NB4 (cell line): ENCODE data around the gene EME1.

ENCODE experiments used
- CTCF ChIP-seq: IDR thresholded peaks from one replicate; pipeline ENCODE4 v1.5.1; 2012; ENCODE audit warnings: low read depth, low read length
- MAX ChIP-seq: IDR thresholded peaks from 2 replicates; pipeline ENCODE4 v1.6.1; 2011; ENCODE audit warnings: low read depth, low read length
- POLR2A ChIP-seq: IDR thresholded peaks from 2 replicates; pipeline ENCODE4 v1.6.1; 2011; ENCODE audit warnings: mild to moderate bottlenecking; ENCODE audit not compliant: insufficient read length; ENCODE audit errors: extremely low read depth

GRCh38 chr17:50381260-50381815 is 8.3 kb downstream of the EME1 start:
- TF ChIP-seq POLR2A (no peak), CTCF (no peak), MAX (no peak)
